HepG2 (cell line): ENCODE data around the gene TUBG2. TPM values are rescaled to one million over a fixed set of nuclear protein-coding genes. Genes with fewer than 3 reads are reported as not detected.

Experiments
- ATF4 ChIP-seq, 2 experiments: fragments of 450-650 bp in 1 of 2; sonication (generic) in 1 of 2; formaldehyde crosslinking; IDR thresholded peaks; 2 replicates each; pipeline versions ENCODE4 v1.5.0 to v1.8.0; 2020 to 2022; ENCODE audit warnings: mild to moderate bottlenecking in 1 of 2, missing genetic modification reagents in 1 of 2
- CEBPG ChIP-seq: IDR thresholded peaks from 2 replicates; pipeline ENCODE4 v1.6.1; 2016
- FOSL2 ChIP-seq: sonication (generic); formaldehyde crosslinking; IDR thresholded peaks from 2 replicates; pipeline ENCODE4 v1.4.0; 2020; ENCODE audit warnings: missing genetic modification reagents
- HDAC2 ChIP-seq: sonication (generic); formaldehyde crosslinking; IDR thresholded peaks from 2 replicates; pipeline ENCODE4 v1.4.0; 2020; ENCODE audit warnings: missing genetic modification reagents
- MIER3 ChIP-seq: IDR thresholded peaks from 2 replicates; pipeline ENCODE4 v1.6.1; 2016; ENCODE audit warnings: missing compliant biosample characterization, borderline replicate concordance
- PAXIP1 ChIP-seq: sonication (generic); formaldehyde crosslinking; conservative IDR thresholded peaks from 2 replicates; pipeline ENCODE4 v1.4.0; 2020; ENCODE audit warnings: mild to moderate bottlenecking, missing genetic modification reagents, moderate library complexity
- REXO4 ChIP-seq: sonication (generic); formaldehyde crosslinking; IDR thresholded peaks from 2 replicates; pipeline ENCODE4 v1.8.0; 2022; ENCODE audit warnings: missing genetic modification reagents, mild to moderate bottlenecking, borderline replicate concordance
- SAFB2 ChIP-seq: sonication (generic); formaldehyde crosslinking; IDR thresholded peaks from 2 replicates; pipeline ENCODE4 v1.5.1; 2020; ENCODE audit warnings: missing genetic modification reagents, low read depth, mild to moderate bottlenecking, borderline replicate concordance
- TIGD3 ChIP-seq: sonication (generic); formaldehyde crosslinking; IDR thresholded peaks from 2 replicates; pipeline ENCODE4 v1.5.1; 2020; ENCODE audit warnings: mild to moderate bottlenecking, missing genetic modification reagents, borderline replicate concordance
- TSC22D2 ChIP-seq: sonication (generic); formaldehyde crosslinking; IDR thresholded peaks from 2 replicates; pipeline ENCODE4 v1.5.1; 2020; ENCODE audit warnings: missing genetic modification reagents, mild to moderate bottlenecking, borderline replicate concordance
- ZBTB39 ChIP-seq: sonication (generic); formaldehyde crosslinking; IDR thresholded peaks from 2 replicates; pipeline ENCODE4 v1.5.0; 2020; ENCODE audit warnings: missing genetic modification reagents
- ZGPAT ChIP-seq: IDR thresholded peaks from 2 replicates; pipeline ENCODE4 v1.6.1; 2016; ENCODE audit warnings: mild to moderate bottlenecking
- ZNF205 ChIP-seq: IDR thresholded peaks from 2 replicates; pipeline ENCODE4 v1.6.1; 2018; ENCODE audit warnings: missing biosample characterization, missing genetic modification reagents
- ZNF275 ChIP-seq: sonication (generic); formaldehyde crosslinking; IDR thresholded peaks from 2 replicates; pipeline ENCODE4 v1.8.0; 2022; ENCODE audit warnings: missing genetic modification reagents, mild to moderate bottlenecking, inconsistent platforms, borderline replicate concordance
- ZNF446 ChIP-seq: sonication (generic); formaldehyde crosslinking; IDR thresholded peaks from 2 replicates; pipeline ENCODE4 v1.5.0; 2020; ENCODE audit warnings: mild to moderate bottlenecking, missing genetic modification reagents
- ZNF546 ChIP-seq: sonication (generic); formaldehyde crosslinking; conservative IDR thresholded peaks from 2 replicates; pipeline ENCODE4 v1.8.1; 2023; ENCODE audit warnings: mild to moderate bottlenecking, missing genetic modification reagents
- ZNF747 ChIP-seq: sonication (generic); formaldehyde crosslinking; IDR thresholded peaks from 2 replicates; pipeline ENCODE4 v1.8.1; 2023; ENCODE audit warnings: missing genetic modification reagents, mild to moderate bottlenecking, borderline replicate concordance
- polyA plus RNA-seq, 8 experiments: library from polyadenylated mRNA; depleted of rRNA in 3 of 8; stranded (reverse) in 7 of 8; unstranded in 1 of 8; fragments of >200 nt; fragmentation: Illumina TruSeq in 4 of 8; extraction: Trizol in 4 of 8; gene quantifications; 2 replicates each; pipeline versions ENCODE4 v1.2.1 to v1.2.3, GENCODE V29; 2011 to 2016; ENCODE audit warnings: low read depth in 4 of 8, missing spikeins in 1 of 8, mixed read lengths in 1 of 8; ENCODE audit not compliant: insufficient read depth in 1 of 8
- total RNA-seq, 5 experiments: library from RNA; depleted of rRNA; stranded (reverse); fragments of >200 nt; fragmentation: Illumina TruSeq; extraction: Trizol; gene quantifications; 2 replicates each; pipeline ENCODE4 v1.2.3, GENCODE V29; 2016; ENCODE audit warnings: low read depth in 1 of 5

Gene TUBG2
- total and polyA plus RNA-seq, 2 of the 13 experiments (the other 11 are each of a cell fraction or from before 2014, with no cell fraction given), result 16.0 to 42.3 TPM

- peak in 1 of 2 experiments; percentile 70; a peak in 2 of 4 replicates for TF ChIP-seq ATF4 (CRISPR knock-in tag; IDR thresholded peaks at IDR 0.05)
- no peak for TF ChIP-seq TIGD3
- peak; percentile 24; the same call in 1 of the 2 replicates for TF ChIP-seq ZNF747
- peak; percentile 42; the same call in 1 of the 2 replicates for TF ChIP-seq HDAC2 (CRISPR knock-in tag)
- no peak for TF ChIP-seq FOSL2
- TF ChIP-seq PAXIP1, result 0 out of 2 replicates have a peak, but pooled peaks have one; percentile 31
- peak; percentile 73 for TF ChIP-seq ZGPAT (CRISPR knock-in tag)
- no peak for TF ChIP-seq SAFB2 (CRISPR knock-in tag)
- peak; percentile 80; the same call in 1 of the 2 replicates for TF ChIP-seq ZNF446
- TF ChIP-seq CEBPG (CRISPR knock-in tag), result no peak
- no peak for TF ChIP-seq ZBTB39 (CRISPR knock-in tag)
- 0 out of 2 replicates have a peak, but pooled peaks have one; percentile 18 for TF ChIP-seq MIER3 (CRISPR knock-in tag)
- TF ChIP-seq ZNF275 (CRISPR knock-in tag), result peak; percentile 23; the same call in 1 of the 2 replicates
- TF ChIP-seq ZNF205 (CRISPR knock-in tag), result no peak; the same call in 1 of the 2 replicates
- TF ChIP-seq REXO4, result no peak
- peak; percentile 48; the same call in 1 of the 2 replicates for TF ChIP-seq TSC22D2 (CRISPR knock-in tag)
- TF ChIP-seq ZNF546 (CRISPR knock-in tag), result peak; percentile 76; the same call in 1 of the 2 replicates
Measured at GRCh38 chr17:42681976-42682721, 23.1 kb downstream of the TUBG2 start, which contains the start of gene CNTNAP1 (continued).
